ENCODE results near the gene TMEM108.

TMEM108 gene

DNA sequence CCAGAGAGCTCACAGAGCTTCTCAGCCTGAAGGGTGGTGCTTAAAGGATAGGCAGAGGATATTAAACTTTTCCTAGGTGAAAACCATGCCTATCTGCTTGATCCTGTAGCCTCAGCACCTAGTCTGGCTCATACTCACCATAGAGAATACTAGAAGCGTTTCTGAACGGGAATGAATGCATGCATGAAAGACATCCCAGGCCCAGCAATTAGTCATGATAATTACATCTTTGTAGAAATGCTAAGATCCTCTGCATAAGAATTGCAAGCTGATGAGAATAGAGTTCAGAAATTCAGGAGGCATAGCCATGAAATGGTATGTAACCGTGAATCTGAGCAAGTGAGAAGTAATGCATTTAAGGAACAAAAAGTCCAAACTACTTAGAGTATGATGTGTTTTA, 5.9 kb upstream of the TMEM108 start:
- H3K4me3 ChIP-seq (ENCODE audit: low read depth, low read length): no peak overlapping the region
- TF ChIP-seq, protein P1, sequence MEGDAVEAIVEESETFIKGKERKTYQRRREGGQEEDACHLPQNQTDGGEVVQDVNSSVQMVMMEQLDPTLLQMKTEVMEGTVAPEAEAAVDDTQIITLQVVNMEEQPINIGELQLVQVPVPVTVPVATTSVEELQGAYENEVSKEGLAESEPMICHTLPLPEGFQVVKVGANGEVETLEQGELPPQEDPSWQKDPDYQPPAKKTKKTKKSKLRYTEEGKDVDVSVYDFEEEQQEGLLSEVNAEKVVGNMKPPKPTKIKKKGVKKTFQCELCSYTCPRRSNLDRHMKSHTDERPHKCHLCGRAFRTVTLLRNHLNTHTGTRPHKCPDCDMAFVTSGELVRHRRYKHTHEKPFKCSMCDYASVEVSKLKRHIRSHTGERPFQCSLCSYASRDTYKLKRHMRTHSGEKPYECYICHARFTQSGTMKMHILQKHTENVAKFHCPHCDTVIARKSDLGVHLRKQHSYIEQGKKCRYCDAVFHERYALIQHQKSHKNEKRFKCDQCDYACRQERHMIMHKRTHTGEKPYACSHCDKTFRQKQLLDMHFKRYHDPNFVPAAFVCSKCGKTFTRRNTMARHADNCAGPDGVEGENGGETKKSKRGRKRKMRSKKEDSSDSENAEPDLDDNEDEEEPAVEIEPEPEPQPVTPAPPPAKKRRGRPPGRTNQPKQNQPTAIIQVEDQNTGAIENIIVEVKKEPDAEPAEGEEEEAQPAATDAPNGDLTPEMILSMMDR (IDR thresholded peaks at IDR 0.05; ENCODE audit: low read depth, low read length): no peak
- TF ChIP-seq, protein P2, sequence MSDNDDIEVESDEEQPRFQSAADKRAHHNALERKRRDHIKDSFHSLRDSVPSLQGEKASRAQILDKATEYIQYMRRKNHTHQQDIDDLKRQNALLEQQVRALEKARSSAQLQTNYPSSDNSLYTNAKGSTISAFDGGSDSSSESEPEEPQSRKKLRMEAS (IDR thresholded peaks at IDR 0.05; ENCODE audit: low read depth, low read length): no peak
- no peak for TF ChIP-seq MYC (IDR thresholded peaks at IDR 0.05; ENCODE audit: low read depth, low read length)
- TF ChIP-seq POLR2A (IDR thresholded peaks at IDR 0.05; ENCODE audit: extremely low read depth, insufficient read length): no peak
- no peak for DNase-seq (ENCODE audit: low read depth)

DNA sequence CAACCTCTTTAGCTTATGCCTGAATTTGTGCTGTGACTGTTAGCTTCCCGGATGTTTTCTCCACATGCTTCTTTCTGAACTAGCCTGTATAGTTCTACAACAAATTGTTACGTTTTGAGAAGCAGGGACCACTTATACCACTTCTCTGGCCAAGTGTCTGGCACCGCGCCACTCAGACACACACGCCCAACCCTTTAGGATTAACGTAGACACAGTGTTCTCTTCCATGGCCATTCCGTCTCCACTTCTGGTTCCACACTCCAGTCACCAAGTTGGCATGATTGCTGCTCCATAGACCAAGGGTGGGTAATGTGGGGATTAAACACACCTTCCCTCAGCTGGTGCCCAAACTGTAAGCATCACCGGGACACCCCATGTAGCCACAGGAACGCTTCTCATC, 755 bp upstream of the TMEM108 start:
- TF ChIP-seq, protein P1 (IDR thresholded peaks at IDR 0.05; ENCODE audit: low read depth, low read length): no peak
- TF ChIP-seq MYC (IDR thresholded peaks at IDR 0.05; ENCODE audit: low read depth, low read length) (no peak), POLR2A (IDR thresholded peaks at IDR 0.05; ENCODE audit: extremely low read depth, insufficient read length) (no peak)
- TF ChIP-seq, protein P2 (IDR thresholded peaks at IDR 0.05; ENCODE audit: low read depth, low read length): no peak
- H3K4me3 ChIP-seq (ENCODE audit: low read depth, low read length): no peak overlapping the region
- no peak for DNase-seq (ENCODE audit: low read depth)

DNA sequence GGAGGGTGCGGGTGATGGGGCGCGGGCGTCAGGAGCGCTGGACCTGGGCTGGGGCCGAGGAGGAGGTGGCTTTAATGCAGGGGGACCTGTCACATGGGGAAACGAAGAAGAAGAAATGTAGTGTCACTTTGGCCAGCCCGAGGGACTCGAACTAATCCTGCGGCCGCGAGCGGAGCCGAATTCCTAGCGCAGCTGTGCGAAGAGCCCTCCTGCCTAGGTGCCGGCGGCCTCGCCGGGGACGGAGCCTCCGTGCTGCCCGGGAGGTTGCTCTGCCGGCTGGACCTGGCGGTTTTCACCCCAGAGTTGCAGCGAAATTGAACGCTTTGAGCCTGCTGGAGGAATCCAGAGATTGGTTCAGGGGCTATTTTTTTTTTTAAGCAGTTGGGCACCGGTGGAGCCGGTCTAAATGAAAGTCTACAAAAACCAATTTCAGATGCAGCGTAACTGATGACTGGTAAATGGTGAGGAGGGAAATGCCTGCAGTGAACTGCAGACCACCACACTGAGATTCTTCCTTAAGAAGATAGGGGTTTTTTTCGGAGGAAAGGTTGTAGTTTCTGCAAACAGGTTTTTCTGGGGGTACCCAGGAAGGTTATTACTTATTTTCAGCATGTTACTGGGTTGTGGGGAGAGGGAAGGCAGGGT, 662 bp downstream of the TMEM108 start:
- H3K4me3 ChIP-seq (ENCODE audit: low read depth, low read length): no peak overlapping the region
- no peak for DNase-seq (ENCODE audit: low read depth)
- TF ChIP-seq POLR2A (IDR thresholded peaks at IDR 0.05; ENCODE audit: extremely low read depth, insufficient read length) (no peak), MYC (IDR thresholded peaks at IDR 0.05; ENCODE audit: low read depth, low read length) (no peak)
- TF ChIP-seq, protein P2 (IDR thresholded peaks at IDR 0.05; ENCODE audit: low read depth, low read length): no peak
- TF ChIP-seq, protein P1 (IDR thresholded peaks at IDR 0.05; ENCODE audit: low read depth, low read length): no peak

DNA sequence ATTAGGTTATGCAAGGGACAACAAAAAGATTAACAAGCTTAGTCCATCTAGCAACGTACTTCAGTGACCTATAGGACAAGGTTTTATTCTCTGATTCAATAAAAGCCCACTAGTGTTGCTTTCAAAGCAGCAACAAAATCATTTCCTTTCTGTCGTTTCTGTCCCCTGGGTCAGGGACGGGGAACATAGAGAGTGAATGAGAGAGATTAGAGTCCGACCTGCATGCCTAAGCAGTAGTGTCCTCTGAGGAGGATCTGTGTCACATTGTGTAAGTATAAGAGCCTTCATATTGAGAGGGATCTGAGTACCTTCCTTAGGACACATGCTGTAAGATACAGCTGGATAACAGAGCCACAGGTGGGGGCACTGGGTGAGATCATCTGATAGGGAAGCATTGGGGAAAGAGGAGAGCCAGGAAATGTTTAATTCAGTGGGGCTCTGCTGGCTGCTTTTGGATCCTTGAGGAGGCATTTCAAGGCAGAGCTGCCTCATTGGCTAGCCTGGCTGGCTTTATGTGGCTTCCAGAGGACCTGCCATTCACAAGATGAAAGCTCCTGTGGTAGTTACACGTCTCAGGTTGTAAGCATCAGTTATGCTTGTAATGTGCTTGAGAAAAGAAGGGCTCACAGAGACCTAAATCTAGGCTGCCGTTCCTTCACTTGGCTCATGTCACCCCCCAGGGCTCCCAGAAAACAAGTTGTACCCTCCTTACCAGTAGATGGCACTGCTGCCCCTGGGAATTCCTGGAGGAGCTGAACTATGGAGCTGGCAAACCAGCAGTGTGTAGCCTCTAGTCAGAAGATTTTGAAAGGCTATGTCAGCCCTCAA, 2.7 kb downstream of the TMEM108 start:
- no peak overlapping the region for H3K4me3 ChIP-seq (ENCODE audit: low read depth, low read length)
- TF ChIP-seq POLR2A (IDR thresholded peaks at IDR 0.05; ENCODE audit: extremely low read depth, insufficient read length): no peak
- TF ChIP-seq, protein P1 (IDR thresholded peaks at IDR 0.05; ENCODE audit: low read depth, low read length): peak; percentile 58
- DNase-seq (ENCODE audit: low read depth): peak; percentile 63

DNA sequence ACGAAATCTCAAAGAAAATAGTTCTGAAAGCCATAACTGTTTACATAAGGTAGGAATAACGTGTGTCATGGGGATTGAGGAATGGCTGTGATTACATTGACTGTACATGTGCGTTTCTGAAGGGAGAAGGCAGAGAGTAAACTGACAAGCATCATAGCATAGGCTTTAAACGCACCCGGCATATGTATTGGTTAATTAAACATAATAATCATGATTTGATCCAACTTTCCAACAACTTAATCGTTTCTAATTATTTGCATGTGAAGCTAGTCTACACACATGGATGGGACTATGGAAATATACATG, 3.3 kb downstream of the TMEM108 start:
- DNase-seq (ENCODE audit: low read depth): no peak
- TF ChIP-seq, protein P2 (IDR thresholded peaks at IDR 0.05; ENCODE audit: low read depth, low read length): no peak
- no peak for TF ChIP-seq MYC (IDR thresholded peaks at IDR 0.05; ENCODE audit: low read depth, low read length)
- TF ChIP-seq, protein P1 (IDR thresholded peaks at IDR 0.05; ENCODE audit: low read depth, low read length): no peak
- TF ChIP-seq POLR2A (IDR thresholded peaks at IDR 0.05; ENCODE audit: extremely low read depth, insufficient read length): no peak
- H3K4me3 ChIP-seq (ENCODE audit: low read depth, low read length): no peak overlapping the region

All from NB4 (cell line).